ENCODE measurements around the gene POLR3B. TPM values are rescaled to one million over a fixed set of nuclear protein-coding genes. Genes with fewer than 3 reads are reported as not detected.
A peak's percentile ranks its signal among the peaks of the same experiment; 100 is the strongest.

The POLR3B gene
- total RNA-seq, 6 donors from 2014 or later = 7.2 to 14.7 (median 10.6) TPM

- 72 to 78% methylated on average over 2 of the region's 2 CpGs for WGBS, 2 donors
- DNase-seq (no peak), ATAC-seq (ENCODE audit: low FRiP score in 2 of 2) (peak in 1 of 2 donors; percentile 45)
- peaks cover 0 to 4% (median 0%) of the 10 kb centered on the region in 4 donors for H3K4me1 ChIP-seq
- no peak for TF ChIP-seq CTCF (IDR thresholded peaks at IDR 0.05)
- no peak for TF ChIP-seq POLR2A (IDR thresholded peaks at IDR 0.05)
- TF ChIP-seq POLR2AphosphoS5 (IDR thresholded peaks at IDR 0.05) = no peak
- no peak for TF ChIP-seq EP300 (IDR thresholded peaks at IDR 0.05)
- no peaks in the 10 kb centered on the region for H3K27me3 ChIP-seq
- peaks cover 4 to 9% (median 6%) of the 10 kb centered on the region in 4 donors for H3K36me3 ChIP-seq
- no peak overlapping the region for H3K4me3 ChIP-seq
- H3K27ac ChIP-seq = no peak overlapping the region
- H3K9me3 ChIP-seq = no peaks in the 10 kb centered on the region
These were observed 58.7 kb downstream of the POLR3B start for GRCh38 chr12:106416273-106416672.

DNA sequence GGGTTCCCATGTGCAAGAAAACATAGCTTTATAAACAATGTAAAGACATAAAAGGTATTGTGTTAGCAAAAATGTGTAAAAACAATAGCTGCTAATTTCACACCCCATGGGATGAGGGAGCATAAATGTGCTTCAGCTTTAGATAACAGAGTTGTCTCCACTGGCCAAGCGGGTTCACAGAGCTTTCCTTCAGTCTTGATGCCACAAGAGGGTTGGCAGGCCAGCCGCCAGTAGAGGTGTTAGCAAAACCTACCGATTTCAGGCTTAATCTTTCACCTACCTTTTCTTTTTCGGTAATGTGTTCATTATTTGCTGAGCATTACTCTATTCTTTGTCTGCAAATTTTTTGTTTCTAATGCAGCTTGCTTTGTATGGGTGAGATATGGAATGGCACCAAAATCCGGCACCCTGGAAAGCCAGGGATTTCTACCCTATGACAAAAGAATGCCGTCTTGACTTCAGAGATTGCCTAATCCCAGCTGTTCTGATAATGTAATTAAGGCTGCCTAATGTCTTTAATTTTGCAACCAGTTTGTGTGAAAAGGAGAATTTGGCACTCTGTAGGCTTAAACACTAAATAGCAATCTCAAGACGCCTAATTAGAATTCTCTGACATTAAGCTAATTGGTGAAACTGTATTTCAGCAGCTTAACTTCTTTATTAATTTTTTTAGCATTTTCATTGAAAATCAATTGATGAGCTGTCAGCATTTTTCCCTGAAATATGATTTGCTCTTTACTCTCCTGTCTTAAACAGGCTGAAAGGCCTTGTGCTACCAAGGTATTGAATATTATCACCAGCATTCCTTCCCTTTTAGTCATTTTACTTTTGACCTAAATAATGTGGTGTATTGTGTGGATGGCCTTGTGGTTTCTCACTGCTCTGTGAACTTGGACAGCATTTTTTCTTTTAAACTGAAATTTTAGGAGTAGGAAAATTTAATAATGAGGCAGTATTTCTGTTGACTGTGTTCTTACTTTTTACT is 60.7 kb downstream of the POLR3B start:
- Histone ChIP-seq H3K4me1 (peaks cover 0 to 4% (median 0%) of the 10 kb centered on the region in 4 donors), H3K36me3 (peaks cover 4 to 9% (median 6%) of the 10 kb centered on the region in 4 donors), H3K27ac (peak overlapping the region in 1 of 4 donors; percentile 9), H3K9me3 (no peaks in the 10 kb centered on the region), H3K4me3 (no peak overlapping the region), H3K27me3 (no peaks in the 10 kb centered on the region)
- 89 to 92% methylated on average over 7 of the region's 7 CpGs for WGBS, 2 donors
- DNase-seq = no peak
- TF ChIP-seq POLR2AphosphoS5 (IDR thresholded peaks at IDR 0.05) = no peak
- TF ChIP-seq EP300 (IDR thresholded peaks at IDR 0.05) = no peak
- no peak for TF ChIP-seq CTCF (IDR thresholded peaks at IDR 0.05)
- TF ChIP-seq POLR2A (IDR thresholded peaks at IDR 0.05) = no peak
- ATAC-seq (ENCODE audit: low FRiP score in 2 of 2) = peak in 1 of 2 donors; percentile 40

DNA sequence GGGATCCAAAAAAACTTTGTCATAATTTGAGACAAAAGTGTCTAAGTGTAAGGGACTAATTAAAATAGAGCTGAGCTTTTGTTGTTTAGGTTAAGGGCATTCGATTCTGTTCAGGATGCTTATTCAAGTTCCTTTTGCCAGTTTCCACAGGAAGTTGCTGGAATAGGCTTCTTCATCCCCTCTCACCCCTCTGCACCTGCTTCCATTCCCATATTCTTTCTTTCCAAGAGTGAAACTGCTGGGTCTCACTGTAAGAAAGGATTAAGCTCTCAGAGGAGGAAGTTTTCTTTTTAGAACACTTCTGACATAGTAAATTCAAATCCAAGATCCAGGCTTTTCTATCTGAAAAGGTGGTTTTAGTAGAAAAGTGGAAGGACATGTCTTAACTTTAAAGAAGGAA is 61.4 kb downstream of the POLR3B start:
- DNase-seq (no peak), ATAC-seq (ENCODE audit: low FRiP score in 2 of 2) (no peak)
- Histone ChIP-seq H3K27ac (peak overlapping the region in 1 of 4 donors; percentile 9), H3K27me3 (no peaks in the 10 kb centered on the region), H3K9me3 (no peaks in the 10 kb centered on the region), H3K4me3 (no peak overlapping the region), H3K36me3 (peaks cover 4 to 9% (median 6%) of the 10 kb centered on the region in 4 donors), H3K4me1 (peaks cover 0 to 4% (median 0%) of the 10 kb centered on the region in 4 donors)
- TF ChIP-seq POLR2A (IDR thresholded peaks at IDR 0.05) (no peak), POLR2AphosphoS5 (IDR thresholded peaks at IDR 0.05) (no peak), CTCF (IDR thresholded peaks at IDR 0.05) (no peak), EP300 (IDR thresholded peaks at IDR 0.05) (no peak)
- 39 to 42% methylated on average over 1 of the region's 1 CpG for WGBS, 2 donors

DNA sequence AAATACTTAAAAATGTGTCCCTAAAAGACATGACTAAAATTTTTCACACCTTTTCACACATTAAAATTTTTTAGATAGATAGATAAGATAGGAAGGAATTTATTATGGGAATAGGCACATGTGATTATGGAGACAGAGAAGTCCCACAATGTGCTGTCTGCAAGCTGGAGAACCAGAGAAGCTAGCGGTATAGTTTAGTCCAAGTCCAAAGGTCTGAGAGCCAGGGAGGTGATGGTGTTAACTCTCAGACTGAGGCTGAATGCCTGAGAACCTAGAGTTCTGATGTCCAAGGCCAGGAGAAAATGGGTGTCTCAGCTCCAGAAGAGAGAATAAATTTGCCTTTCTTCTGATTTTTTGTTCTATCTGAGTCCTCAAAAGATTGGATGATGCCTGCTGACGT is 65.7 kb downstream of the POLR3B start:
- WGBS, 2 donors = 88 to 98% methylated on average over 2 of the region's 2 CpGs
- no peak overlapping the region for H3K4me3 ChIP-seq
- no peak for ATAC-seq (ENCODE audit: low FRiP score in 2 of 2)

More for the DNA sequence above, 65.7 kb downstream of the POLR3B start:
- Histone ChIP-seq H3K9me3 (no peaks in the 10 kb centered on the region), H3K27ac (no peak overlapping the region), H3K27me3 (no peaks in the 10 kb centered on the region), H3K4me1 (peaks cover 0 to 4% (median 0%) of the 10 kb centered on the region in 4 donors), H3K36me3 (peaks cover 0 to 6% (median 0%) of the 10 kb centered on the region in 4 donors)
- TF ChIP-seq POLR2A (IDR thresholded peaks at IDR 0.05) (no peak), POLR2AphosphoS5 (IDR thresholded peaks at IDR 0.05) (no peak), EP300 (IDR thresholded peaks at IDR 0.05) (no peak), CTCF (IDR thresholded peaks at IDR 0.05) (no peak)
- no peak for DNase-seq
